Mesodermal cell (in vitro differentiated cells): Measurements from ENCODE around the gene PRPF31.
A peak's percentile ranks its signal among the peaks of the same experiment; 100 is the strongest.
"Not testable (repeated sequence)": the region's sequence is repeated elsewhere in the genome, so short reads cannot be mapped to it uniquely, and the experiment has no call there.

Experiments used
- H3K27ac ChIP-seq: 2 replicates; pipeline ENCODE4 v1.7.0; 2013; ENCODE audit warnings: mild to moderate bottlenecking, low read depth, low read length, moderate library complexity; ENCODE audit not compliant: severe bottlenecking
- H3K36me3 ChIP-seq: 2 replicates; pipeline ENCODE4 v1.7.1; 2013; ENCODE audit warnings: mild to moderate bottlenecking, low read length, moderate library complexity; ENCODE audit not compliant: control insufficient read depth, insufficient read depth
- H3K4me1 ChIP-seq: one replicate; pipeline ENCODE4 v1.7.1; 2013; ENCODE audit warnings: mild to moderate bottlenecking, low read length; ENCODE audit not compliant: insufficient read depth, control insufficient read depth, poor library complexity, severe bottlenecking
- H3K4me3 ChIP-seq: 2 replicates; pipeline ENCODE4 v1.7.0; 2013; ENCODE audit warnings: low read length, control low read depth, mild to moderate bottlenecking; ENCODE audit not compliant: insufficient read depth, poor library complexity, severe bottlenecking; ENCODE audit errors: extremely low read depth
- H3K9me3 ChIP-seq: 2 replicates; pipeline ENCODE4 v1.7.1; 2013; ENCODE audit warnings: mild to moderate bottlenecking, low read length, moderate library complexity; ENCODE audit not compliant: control insufficient read depth
- WGBS, 2 experiments: methylation state at CpG; one replicate each; pipeline ENCODE4 v1.1.5; 2013; ENCODE audit warnings: missing lambda C conversion rate in 2 of 2; ENCODE audit not compliant: insufficient coverage in 2 of 2; 5-methylcytosine and 5-hydroxymethylcytosine counted together

Gene PRPF31

GRCh38 chr19:54168174-54168917, 52.8 kb downstream of the PRPF31 start:
- Histone ChIP-seq H3K27ac (no peak overlapping the region), H3K36me3 (no peaks in the 10 kb centered on the region), H3K9me3 (no peaks in the 10 kb centered on the region), H3K4me1 (peaks cover 3% of the 10 kb centered on the region), H3K4me3 (no peak overlapping the region)
- WGBS, 2 experiments: 37% methylated on average over 20 to 25 of the region's 25 CpGs

- Histone ChIP-seq H3K36me3 (no peaks in the 10 kb centered on the region), H3K9me3 (no peaks in the 10 kb centered on the region)
- WGBS, 2 experiments: 94 to 97% methylated on average over 13 to 20 of the region's 21 CpGs
These were observed 53.7 kb downstream of the PRPF31 start for GRCh38 chr19:54169149-54169740.

GRCh38 chr19:54171736-54172431, 56.3 kb downstream of the PRPF31 start:
- not testable (repeated sequence) for H3K4me3 ChIP-seq, H3K27ac ChIP-seq, H3K4me1 ChIP-seq, H3K9me3 ChIP-seq
- H3K36me3 ChIP-seq: peaks cover 16% of the 10 kb centered on the region
- WGBS, 2 experiments: 84 to 88% methylated on average over 7 to 12 of the region's 23 CpGs

More at GRCh38 chr19:54169149-54169740, 53.7 kb downstream of the PRPF31 start:
- Histone ChIP-seq H3K27ac (no peak overlapping the region), H3K4me1 (peaks cover 3% of the 10 kb centered on the region), H3K4me3 (no peak overlapping the region)

GRCh38 chr19:54172471-54173358, 57.2 kb downstream of the PRPF31 start, which contains the start of gene TMC4:
TSS of gene TMC4 (minus strand) at chr19:54173160. CDS start at chr19:54173117, 43 bp downstream.
- Histone ChIP-seq H3K4me3 (no peak within 1 kb of the TSS), H3K9me3 (no peaks in the 10 kb centered on the region), H3K27ac (peak within 1 kb of the TSS; percentile 10), H3K4me1 (peaks cover 3% of the 10 kb centered on the region), H3K36me3 (peaks cover 24% of the 10 kb centered on the region)
- WGBS, 2 experiments: 32 to 53% methylated on average over 12 to 13 of the region's 13 CpGs

GRCh38 chr19:54173359-54173699, 57.8 kb downstream of the PRPF31 start:
- H3K9me3 ChIP-seq: no peaks in the 10 kb centered on the region
- peaks cover 3% of the 10 kb centered on the region for H3K4me1 ChIP-seq
- peaks cover 30% of the 10 kb centered on the region for H3K36me3 ChIP-seq
- H3K4me3 ChIP-seq: no peak overlapping the region
- H3K27ac ChIP-seq: no peak overlapping the region
- 68 to 69% methylated on average over 13 to 15 of the region's 15 CpGs for WGBS, 2 experiments

- peaks cover 3% of the 10 kb centered on the region for H3K4me1 ChIP-seq
- H3K36me3 ChIP-seq: peaks cover 38% of the 10 kb centered on the region
- H3K4me3 ChIP-seq: no peak overlapping the region
- peak overlapping the region; percentile 10 for H3K27ac ChIP-seq
- WGBS, 2 experiments: 87 to 89% methylated on average over 20 to 24 of the region's 25 CpGs
- H3K9me3 ChIP-seq: no peaks in the 10 kb centered on the region
These were observed 58.6 kb downstream of the PRPF31 start for GRCh38 chr19:54173951-54174834.

GRCh38 chr19:54178581-54179261, 63.2 kb downstream of the PRPF31 start:
- Histone ChIP-seq H3K4me1 (no peaks in the 10 kb centered on the region), H3K36me3 (peaks cover 76% of the 10 kb centered on the region), H3K27ac (peak overlapping the region; percentile 36), H3K9me3 (no peaks in the 10 kb centered on the region), H3K4me3 (no peak overlapping the region)
- WGBS, 2 experiments: 92 to 98% methylated on average over 21 to 23 of the region's 23 CpGs

GRCh38 chr19:54179262-54179852, 63.8 kb downstream of the PRPF31 start:
- no peak overlapping the region for H3K4me3 ChIP-seq
- peak overlapping the region; percentile 59 for H3K27ac ChIP-seq
- H3K4me1 ChIP-seq: no peaks in the 10 kb centered on the region
- WGBS, 2 experiments: 85 to 90% methylated on average over 10 of the region's 10 CpGs
- H3K36me3 ChIP-seq: peaks cover 82% of the 10 kb centered on the region
- H3K9me3 ChIP-seq: no peaks in the 10 kb centered on the region

GRCh38 chr19:54179921-54180461, 64.4 kb downstream of the PRPF31 start:
- no peak overlapping the region for H3K4me3 ChIP-seq
- 56 to 66% methylated on average over 10 of the region's 10 CpGs for WGBS, 2 experiments
- peaks cover 84% of the 10 kb centered on the region for H3K36me3 ChIP-seq
- peak overlapping the region; percentile 59 for H3K27ac ChIP-seq
- H3K9me3 ChIP-seq: no peaks in the 10 kb centered on the region
- H3K4me1 ChIP-seq: no peaks in the 10 kb centered on the region
